SW 1271 (cell line): ENCODE measurements around the gene FRK.
"Not testable (repeated sequence)": the region's sequence is repeated elsewhere in the genome, so short reads cannot be mapped to it uniquely, and the experiment has no call there.

Experiments
- DNase-seq, 2 experiments: peaks; one replicate each; lab custom pipeline; 2025; lab: John Stamatoyannopoulos, UW

FRK gene

GRCh38 chr6:116008470-116009243, 52.0 kb downstream of the FRK start:
- DNase-seq, result no peak

DNA sequence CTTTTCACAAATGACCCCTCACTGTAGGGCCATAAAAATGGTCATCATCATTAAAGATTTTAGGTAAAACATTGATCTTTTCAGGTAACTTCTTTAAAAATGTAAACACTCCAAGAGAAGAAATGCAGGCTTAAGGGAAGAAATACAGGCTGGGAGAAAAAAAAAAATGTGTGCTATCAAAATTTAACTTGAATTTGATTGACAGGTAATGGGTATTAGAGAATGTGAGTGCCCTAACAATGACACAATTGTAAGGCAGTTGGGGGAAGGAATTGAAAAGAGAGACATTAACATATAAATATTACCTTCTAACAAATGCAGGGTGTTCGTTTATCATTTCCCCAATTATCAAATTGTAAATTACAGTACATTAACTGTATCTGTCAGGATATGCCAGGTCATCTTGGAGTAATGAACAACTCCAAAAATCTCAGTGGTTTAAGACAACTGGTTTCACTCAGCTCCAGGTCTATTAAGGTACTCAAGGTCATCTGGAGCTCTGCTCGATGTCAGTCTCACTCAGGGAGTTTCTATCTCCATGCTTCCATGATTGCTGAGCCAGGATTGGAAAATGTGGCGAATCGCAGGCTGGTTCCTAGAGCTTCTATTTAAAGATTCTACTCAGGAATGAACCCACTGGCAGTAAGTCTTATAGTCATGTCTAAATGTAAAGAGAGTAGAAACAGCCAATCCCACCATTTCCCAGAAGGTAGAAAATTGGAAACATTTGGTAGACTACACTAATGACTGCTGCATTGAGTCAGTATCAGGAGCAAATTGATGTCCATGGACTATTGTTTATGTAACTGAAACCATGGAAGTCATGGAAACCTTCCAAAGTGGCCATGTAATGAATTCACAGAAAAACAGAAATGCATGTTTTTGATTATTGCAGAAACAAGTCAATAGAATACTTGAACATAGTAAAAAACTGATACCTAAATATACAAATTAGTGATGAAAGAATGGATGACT, 55.6 kb downstream of the FRK start:
- DNase-seq, result no peak

- DNase-seq, result no peak
Observed at GRCh38 chr6:116003668-116004067, 57.0 kb downstream of the FRK start.

DNA sequence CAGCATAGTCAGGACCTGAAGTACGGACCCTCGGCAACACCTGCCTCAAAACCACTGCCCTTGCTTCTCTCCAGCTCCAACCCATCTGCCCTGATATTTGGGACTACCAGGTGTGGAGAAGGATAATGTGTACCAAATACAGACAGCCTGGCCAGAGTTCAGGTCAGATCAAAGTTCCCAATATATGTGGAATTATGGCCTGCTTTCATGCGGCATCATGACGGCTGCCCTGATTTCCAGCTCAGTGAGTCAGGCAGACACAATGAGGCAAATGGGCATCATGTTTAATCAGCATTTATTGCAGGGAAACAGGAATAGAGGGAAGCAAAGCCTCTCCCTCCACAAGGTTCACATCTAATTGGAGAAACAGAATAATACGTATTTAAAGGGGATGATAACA, 57.9 kb downstream of the FRK start:
- DNase-seq, result no peak

- no peak for DNase-seq
Observed at GRCh38 chr6:115999235-115999634, 61.5 kb downstream of the FRK start.

- no peak for DNase-seq
Observed at GRCh38 chr6:115997990-115998585, 62.6 kb downstream of the FRK start.

GRCh38 chr6:115986026-115986425, 74.7 kb downstream of the FRK start:
- DNase-seq, result no peak

DNA sequence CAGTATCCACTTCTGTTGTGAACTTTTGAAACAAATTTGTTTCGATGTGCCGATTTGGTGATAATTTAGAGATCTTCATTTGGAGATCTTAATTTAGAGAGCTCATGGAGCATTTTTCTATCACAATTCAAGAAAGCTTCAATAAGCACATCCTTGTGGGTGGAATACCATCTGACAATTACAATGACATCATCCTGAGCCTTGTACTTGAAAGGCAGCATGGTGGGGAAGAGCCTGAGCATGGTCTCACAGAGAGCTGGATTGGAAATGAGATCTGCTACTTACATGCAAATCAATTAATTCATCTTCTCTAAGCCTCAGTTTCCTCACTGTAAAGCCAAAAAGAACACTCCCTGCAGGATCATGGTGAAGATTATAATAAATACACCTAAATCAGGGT, 75.9 kb downstream of the FRK start:
- DNase-seq, result no peak

GRCh38 chr6:115983998-115984397, 76.7 kb downstream of the FRK start:
- no peak for DNase-seq

GRCh38 chr6:115982453-115982852, 78.2 kb downstream of the FRK start:
- DNase-seq, result no peak

- no peak for DNase-seq
Observed at GRCh38 chr6:115977220-115977619, 83.5 kb downstream of the FRK start.

DNA sequence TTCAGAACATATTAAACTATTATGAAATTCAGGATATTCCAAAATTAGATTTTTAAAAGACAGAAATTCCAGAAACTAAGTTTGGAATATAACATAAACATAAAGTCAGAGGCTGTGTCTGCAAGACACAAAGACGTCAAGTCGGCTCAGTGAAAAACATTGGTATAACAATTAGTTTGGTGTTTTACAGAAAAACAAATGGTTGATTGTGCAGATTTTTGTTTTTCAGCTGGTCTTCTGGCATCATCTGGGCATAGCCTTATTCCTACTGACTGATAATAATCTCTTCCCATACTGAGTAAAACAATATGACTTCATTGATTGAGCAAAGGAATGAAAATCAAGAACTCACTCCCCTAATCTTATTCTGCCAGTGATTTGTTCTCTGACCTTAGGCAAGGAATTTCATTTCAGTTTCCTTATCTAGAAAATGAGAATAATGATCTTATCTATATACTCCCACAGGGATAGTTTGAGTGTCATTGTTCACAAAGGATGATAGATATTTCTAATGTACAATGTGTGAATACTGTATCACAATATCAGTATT, 84.3 kb downstream of the FRK start:
- no peak for DNase-seq

DNA sequence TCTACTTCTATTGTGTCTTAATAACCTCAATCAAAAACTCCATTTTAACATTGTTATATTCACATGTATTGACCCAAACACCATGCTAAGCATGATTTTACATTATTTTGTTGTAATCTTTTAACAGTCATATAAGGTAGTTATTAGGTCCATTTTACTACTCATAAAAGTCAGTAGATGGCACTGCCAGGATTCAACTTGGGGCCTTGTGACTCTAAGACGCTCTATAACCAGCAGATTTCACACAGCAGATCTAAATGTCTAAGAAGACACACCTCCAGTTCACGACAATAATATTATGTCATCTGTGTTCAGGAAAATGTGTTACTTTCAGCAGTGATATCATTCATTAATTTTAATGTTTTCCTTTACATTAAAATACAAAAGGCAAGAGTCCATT, 88.0 kb downstream of the FRK start:
- DNase-seq, result no peak

- no peak for DNase-seq
Observed at GRCh38 chr6:115971785-115972184, 88.9 kb downstream of the FRK start.

GRCh38 chr6:115969930-115970273, 90.8 kb downstream of the FRK start:
- DNase-seq, result no peak

- no peak for DNase-seq
Observed at GRCh38 chr6:115969207-115969929, 91.3 kb downstream of the FRK start.

DNA sequence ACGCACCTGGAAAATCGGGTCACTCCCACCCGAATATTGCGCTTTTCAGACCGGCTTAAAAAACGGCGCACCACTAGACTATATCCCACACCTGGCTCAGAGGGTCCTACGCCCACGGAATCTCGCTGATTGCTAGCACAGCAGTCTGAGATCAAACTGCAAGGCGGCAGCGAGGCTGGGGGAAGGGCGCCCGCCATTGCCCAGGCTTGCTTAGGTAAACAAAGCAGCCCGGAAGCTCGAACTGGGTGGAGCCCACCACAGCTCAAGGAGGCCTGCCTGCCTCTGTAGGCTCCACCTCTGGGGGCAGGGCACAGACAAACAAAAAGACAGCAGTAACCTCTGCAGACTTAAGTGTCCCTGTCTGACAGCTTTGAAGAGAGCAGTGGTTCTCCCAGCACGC, 100.4 kb downstream of the FRK start:
- DNase-seq, result not testable (repeated sequence)

- DNase-seq, result no peak
Observed at GRCh38 chr6:115958958-115959357, 101.7 kb downstream of the FRK start.

GRCh38 chr6:115954740-115955139, 106.0 kb downstream of the FRK start:
- DNase-seq, result no peak

GRCh38 chr6:115948751-115949150, 111.9 kb downstream of the FRK start:
- no peak for DNase-seq

- DNase-seq, result no peak
Observed at GRCh38 chr6:115947966-115948541, 112.6 kb downstream of the FRK start.
